ENCODE results near the gene LCN2.
A peak's percentile ranks its signal among the peaks of the same experiment; 100 is the strongest.

Gene LCN2

GRCh38 chr9:128115187-128116103, 33.8 kb upstream of the LCN2 start:
- peak; percentile 24 for DNase-seq

- no peak for DNase-seq
Measured at GRCh38 chr9:128116104-128117083, 32.9 kb upstream of the LCN2 start.

GRCh38 chr9:128117613-128118471, 31.4 kb upstream of the LCN2 start:
- peak; percentile 98 for DNase-seq

GRCh38 chr9:128118472-128118857, 30.8 kb upstream of the LCN2 start:
- DNase-seq = no peak

- DNase-seq = no peak
Measured at GRCh38 chr9:128118971-128119665, 30.1 kb upstream of the LCN2 start.

- DNase-seq = no peak
Measured at GRCh38 chr9:128120061-128120740, 29.1 kb upstream of the LCN2 start.

GRCh38 chr9:128120741-128121465, 28.4 kb upstream of the LCN2 start:
- DNase-seq = no peak

- no peak for DNase-seq
Measured at GRCh38 chr9:128121466-128121810, 27.8 kb upstream of the LCN2 start.

GRCh38 chr9:128121924-128122808, 27.1 kb upstream of the LCN2 start:
- DNase-seq = no peak

- no peak for DNase-seq
Measured at GRCh38 chr9:128122809-128123175, 26.5 kb upstream of the LCN2 start.

- no peak for DNase-seq
Measured at GRCh38 chr9:128123451-128124080, 25.7 kb upstream of the LCN2 start.

- no peak for DNase-seq
Measured at GRCh38 chr9:128124451-128124850, 24.8 kb upstream of the LCN2 start.

GRCh38 chr9:128124873-128125579, 24.2 kb upstream of the LCN2 start:
- DNase-seq = peak; percentile 64

GRCh38 chr9:128125580-128126354, 23.5 kb upstream of the LCN2 start:
- no peak for DNase-seq

GRCh38 chr9:128127568-128127989, 21.7 kb upstream of the LCN2 start, which contains the start of gene PTGES2:
Gene PTGES2 (minus strand): TSS chr9:128127729. CDS start chr9:128127717, 12 bp downstream.
- peak; percentile 84 for DNase-seq

- peak; percentile 85 for DNase-seq
Measured at GRCh38 chr9:128127990-128128835, 21.0 kb upstream of the LCN2 start.
